DOHH2 (cell line): Measurements from ENCODE around the gene KCNN3.

ENCODE experiments used
- EZH2phosphoT487 ChIP-seq: fragments of 200-600 bp; sonication (generic); IDR thresholded peaks from 2 replicates; pipeline ENCODE4 v1.6.1; 2017; ENCODE audit warnings: borderline replicate concordance, mild to moderate bottlenecking, antibody characterized with exemption, low read length, moderate library complexity, mixed read lengths
- TF ChIP-seq, protein P1 (sequence below): fragments of 200-600 bp; sonication (generic); IDR thresholded peaks from one replicate; pipeline ENCODE4 v1.5.1; 2014; ENCODE audit warnings: antibody characterized with exemption, mild to moderate bottlenecking, low read depth, low read length; ENCODE audit not compliant: poor library complexity, severe bottlenecking

- TF ChIP-seq, protein P1, sequence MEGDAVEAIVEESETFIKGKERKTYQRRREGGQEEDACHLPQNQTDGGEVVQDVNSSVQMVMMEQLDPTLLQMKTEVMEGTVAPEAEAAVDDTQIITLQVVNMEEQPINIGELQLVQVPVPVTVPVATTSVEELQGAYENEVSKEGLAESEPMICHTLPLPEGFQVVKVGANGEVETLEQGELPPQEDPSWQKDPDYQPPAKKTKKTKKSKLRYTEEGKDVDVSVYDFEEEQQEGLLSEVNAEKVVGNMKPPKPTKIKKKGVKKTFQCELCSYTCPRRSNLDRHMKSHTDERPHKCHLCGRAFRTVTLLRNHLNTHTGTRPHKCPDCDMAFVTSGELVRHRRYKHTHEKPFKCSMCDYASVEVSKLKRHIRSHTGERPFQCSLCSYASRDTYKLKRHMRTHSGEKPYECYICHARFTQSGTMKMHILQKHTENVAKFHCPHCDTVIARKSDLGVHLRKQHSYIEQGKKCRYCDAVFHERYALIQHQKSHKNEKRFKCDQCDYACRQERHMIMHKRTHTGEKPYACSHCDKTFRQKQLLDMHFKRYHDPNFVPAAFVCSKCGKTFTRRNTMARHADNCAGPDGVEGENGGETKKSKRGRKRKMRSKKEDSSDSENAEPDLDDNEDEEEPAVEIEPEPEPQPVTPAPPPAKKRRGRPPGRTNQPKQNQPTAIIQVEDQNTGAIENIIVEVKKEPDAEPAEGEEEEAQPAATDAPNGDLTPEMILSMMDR = no peak
- TF ChIP-seq EZH2phosphoT487 = no peak
Measured at GRCh38 chr1:154856544-154856943, 13.5 kb downstream of the KCNN3 start.
